GM18499 (cell line): ENCODE results near the gene TRABD2B.

Source experiments
- ATAC-seq: cut with Tn5 transposase; IDR thresholded peaks from one replicate; pipeline ENCODE4 v1.9.1; 2021; ENCODE audit warnings: moderate number of reproducible peaks; ENCODE audit not compliant: insufficient read depth, unreplicated experiment

The TRABD2B gene

DNA sequence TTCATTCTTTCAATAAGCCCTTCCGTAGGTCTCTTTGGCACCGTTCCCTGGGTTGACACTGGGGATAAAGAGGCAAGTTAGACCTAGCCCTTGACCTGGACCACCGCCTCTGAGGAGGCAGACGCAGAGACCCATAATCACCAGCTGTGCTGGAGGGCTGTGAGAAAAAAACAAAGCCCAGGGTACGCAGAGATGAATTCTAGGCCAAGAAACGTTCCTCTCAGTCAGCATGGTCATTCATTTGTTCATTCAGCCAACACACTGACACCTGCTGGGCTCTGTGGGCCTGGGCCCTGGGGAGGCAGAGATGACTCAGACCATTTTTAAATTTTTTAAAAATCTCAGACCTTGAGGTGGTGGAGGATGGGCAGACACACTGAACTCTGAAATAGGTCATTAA lies 26.3 kb upstream of the TRABD2B start:
- no peak for ATAC-seq

DNA sequence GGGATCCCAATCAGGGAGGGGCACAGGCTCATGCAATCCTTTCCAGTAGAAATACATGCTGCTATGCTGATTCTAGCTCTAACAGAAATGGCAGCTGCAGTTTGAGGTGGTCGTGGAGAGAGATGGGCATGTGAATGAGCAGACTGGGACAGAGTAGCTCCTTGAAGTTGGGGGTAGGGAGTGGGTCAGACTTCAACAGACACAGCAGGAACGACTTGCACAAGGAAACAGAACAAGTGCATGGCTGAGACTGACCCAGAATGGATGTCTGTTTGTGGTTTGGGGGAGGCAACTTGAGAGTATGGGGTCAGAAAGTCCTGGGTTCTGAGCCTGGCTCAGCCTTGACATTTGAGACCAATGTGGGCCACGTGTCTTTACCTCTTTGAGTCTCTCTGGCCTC lies 25.1 kb upstream of the TRABD2B start:
- ATAC-seq: no peak

DNA sequence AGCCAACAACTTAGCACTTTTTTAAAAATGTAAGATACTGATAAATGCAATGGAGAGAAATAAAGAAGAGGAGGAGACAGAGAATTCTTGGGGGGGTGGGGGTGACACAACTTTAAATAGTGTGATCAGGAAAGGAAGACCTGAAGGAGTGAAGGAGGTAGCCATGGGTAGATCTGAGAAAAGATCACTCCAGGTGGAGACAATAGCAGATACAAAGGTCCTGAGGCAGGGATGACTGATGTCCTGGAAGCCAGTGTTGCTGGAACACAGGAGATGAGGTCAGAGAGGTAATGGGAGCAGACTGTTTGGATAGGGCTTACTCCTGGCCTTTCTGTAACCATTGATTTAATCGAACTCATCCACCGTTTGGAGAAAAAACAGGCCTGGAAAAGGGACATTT lies 24.6 kb upstream of the TRABD2B start:
- no peak for ATAC-seq

DNA sequence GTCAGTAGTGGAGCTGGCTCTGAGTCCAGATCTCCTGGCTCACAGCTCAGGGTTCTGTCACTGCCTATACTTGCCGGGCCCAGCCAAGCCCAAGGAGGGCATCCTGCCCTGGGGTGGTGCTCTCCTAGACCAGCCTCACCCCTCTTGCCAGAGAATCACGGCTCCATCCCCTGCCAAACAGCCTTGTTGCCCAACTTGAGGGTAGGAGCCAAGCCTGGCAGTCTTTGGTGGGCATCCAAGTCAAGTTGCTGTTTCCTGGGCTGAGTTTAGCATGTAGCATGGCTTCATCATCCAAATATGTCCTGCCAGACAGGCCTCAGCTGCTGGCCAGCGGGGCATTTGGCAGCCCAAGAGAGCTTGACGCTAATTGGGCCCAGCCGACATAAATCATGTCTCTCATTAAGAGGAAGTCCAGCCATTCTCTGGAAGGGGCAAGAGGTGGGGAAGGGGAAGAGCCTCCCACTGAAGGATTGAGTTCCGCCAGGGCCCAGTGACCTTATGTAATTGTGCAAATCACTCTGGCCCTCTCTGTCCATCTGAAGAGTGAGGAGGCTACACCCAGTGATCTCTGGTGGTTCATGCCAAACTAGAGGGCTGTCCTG lies 22.6 kb upstream of the TRABD2B start:
- no peak for ATAC-seq

DNA sequence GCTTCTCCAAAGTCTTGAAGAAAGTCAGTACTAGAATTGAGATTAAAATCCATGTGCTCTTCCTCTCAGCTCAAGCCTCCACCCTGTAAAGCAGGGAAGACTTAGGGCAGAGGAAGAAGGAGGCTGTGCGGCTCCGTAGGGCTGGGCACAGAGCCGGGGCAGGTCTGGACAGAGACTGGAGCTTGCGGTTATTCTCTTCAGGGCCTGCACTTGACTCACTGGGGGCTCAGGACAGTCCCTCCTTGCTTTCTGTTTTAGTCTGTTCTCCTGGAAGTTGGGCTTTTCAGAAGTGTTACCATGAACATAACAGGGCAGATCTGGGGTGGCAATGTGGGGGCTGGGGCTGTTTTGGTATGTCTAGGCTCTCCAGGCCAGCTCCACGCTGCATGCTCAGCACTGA lies 21.6 kb upstream of the TRABD2B start:
- ATAC-seq: no peak

DNA sequence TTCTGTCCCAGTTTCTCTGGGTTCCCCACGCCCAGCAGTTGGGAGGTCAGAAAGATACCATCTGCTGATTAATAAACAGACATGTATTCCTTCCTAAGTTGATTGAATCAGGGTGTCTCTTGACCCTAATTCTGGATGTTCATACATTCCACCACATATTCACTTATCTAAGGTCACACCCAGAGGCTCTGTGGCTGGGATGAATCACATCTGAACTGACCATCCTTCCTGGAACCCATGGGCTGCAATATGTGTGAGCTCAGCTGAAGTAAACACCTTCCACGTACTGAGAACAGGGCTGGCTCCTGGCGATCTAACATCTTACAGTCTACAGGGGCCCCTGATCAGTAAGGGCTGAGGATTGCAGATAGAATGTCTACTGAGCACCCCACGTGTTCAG lies 20.5 kb upstream of the TRABD2B start:
- ATAC-seq: no peak

DNA sequence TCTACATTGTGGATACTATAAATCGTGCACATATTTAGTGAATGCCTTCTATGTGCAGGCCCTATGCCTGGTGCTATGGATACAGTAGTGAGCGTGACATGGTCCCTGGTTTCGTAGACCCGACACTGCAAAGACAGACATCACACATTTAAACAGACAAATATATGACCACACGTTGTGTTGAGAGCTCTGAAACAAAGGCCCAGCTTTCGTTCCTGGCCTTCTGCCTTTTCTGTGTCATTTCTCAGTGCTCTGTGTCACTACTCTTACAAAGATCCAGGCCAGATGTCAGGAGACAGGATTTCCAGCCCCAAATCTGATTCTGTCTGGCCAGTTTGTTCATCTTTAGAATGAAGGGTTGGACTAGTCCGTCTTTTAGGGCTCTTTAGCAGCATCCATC lies 19.3 kb upstream of the TRABD2B start:
- ATAC-seq: no peak

DNA sequence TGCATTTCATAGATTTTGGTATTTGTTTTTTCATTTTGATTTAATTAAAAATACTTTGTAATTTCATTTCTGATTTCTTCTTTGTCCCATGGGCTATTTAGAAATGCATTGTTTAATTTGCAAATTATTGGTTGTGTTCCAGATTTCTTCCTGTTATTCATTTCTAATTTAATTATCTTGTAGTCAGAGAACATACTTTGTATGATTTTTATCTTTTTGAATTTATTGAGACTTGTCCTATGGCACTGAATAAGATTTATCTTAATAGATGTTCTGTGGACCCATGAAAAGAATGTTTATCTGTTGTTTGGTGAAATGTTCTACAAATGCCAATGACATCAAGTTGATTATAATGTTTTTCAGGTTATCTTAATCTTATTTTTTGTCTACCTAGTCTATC lies 16.1 kb upstream of the TRABD2B start:
- no peak for ATAC-seq

DNA sequence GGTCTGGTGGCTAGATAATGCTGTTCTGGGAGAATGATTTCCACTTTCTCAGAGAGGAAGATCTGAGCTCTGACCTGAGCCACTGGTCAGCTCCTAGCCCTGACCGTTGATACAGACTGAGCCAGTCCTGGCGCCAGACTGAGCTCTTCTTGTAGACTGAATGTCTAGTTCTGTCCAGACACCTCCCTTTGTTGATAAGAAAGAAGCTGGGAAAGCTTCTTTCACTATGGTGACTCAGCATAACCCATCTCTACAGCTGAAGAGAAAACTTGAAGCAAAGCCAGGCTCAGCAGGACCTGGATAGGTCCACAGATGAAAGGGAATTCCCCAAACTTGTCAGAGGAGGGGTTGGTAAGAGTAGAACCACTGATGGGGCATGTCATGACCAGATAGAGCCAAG lies 9.9 kb upstream of the TRABD2B start:
- no peak for ATAC-seq

DNA sequence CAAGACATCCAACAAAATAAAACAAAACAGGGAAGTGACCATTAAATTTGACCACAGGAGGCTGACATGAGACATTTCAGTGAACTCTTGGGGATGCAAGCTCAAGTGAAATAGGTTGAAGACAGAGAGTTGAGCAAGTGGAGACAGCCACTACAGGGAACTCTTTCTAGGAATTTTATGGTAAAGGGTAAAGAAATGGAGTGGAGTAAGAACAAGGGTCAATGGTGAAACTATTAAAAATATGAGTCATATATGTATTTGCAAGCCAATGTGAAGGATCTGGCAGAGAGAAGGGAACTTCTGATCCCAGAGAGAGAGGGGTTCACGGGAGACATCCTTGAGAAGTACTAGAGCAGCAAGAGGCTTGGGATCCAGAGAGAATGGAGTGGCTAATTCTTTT lies 9.1 kb upstream of the TRABD2B start:
- ATAC-seq: no peak

DNA sequence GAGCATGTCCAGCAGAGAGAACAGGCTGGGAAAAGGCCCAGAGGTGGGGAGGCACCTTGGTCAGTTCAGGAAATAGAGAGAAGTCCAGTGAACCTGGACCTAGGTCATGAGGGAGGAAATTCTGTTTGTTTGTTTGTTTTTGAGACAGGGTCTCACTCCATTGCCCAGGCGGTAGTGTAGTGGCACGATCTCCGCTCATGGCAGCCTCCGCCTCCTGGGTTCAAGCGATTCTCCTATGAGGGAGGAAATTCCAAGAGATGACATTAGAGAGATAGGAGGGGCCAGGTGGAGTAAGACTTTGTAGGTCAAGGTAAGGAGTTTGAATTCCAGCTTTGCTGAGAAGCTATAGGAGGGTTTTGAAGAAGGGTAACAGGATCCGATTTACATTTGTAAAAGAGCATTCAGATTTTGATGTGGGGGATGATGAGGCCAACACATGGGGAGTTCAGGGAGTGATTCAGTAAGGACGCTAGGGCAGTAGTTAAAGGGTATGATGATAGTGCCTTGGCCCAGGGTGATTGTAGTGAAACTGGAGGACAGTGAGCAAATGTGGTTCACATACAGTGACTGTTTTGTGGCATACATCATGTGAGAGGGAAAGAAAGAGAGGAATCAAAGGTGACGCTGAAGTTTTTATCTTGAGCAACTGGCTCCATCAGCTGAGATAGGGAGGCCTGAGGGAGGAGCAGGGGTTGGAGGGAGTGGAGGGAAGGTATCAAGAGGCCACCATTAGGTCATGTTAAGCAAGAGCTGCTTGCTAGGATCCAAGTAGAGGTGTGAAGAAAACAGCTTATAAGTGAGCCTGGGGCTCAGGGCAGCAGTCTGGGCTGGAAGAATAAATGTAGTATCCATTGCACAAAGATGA lies 8.3 kb upstream of the TRABD2B start:
- no peak for ATAC-seq

DNA sequence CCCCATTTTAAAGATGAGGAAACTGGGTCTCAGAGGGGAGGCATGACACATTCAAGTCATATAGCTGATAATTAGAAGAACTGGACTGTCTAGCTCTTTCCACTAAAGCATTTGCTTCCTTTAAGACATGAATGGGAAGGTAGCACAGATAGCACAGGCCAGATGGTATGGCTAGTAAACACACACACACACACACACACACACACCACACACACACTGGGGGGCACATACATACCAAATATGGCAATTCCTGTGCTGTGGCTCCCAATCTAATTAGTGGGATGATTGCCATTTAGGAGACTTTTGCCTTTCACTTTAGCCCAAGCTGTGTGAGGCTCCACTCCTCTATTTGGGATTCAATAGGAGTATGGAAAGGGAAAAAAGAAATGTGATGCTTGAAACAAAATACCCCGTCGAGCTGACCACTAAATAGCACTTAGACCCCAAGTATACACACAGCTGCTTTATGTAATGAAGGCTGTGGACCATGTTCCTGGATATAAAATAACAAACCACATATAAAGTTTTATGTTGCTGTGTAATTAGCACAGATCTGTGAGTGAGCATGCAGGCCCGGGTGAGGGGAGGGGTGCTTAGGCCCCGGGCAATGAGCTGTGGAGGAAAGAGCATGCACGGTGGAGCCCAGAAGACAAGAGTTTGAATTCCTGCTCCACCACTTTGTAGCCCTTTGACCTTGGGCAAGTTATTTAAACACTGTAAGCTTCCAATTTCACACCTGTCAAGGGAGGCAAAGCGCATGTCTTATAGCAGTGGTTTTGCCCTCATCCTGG lies 6.8 kb upstream of the TRABD2B start:
- ATAC-seq: no peak

DNA sequence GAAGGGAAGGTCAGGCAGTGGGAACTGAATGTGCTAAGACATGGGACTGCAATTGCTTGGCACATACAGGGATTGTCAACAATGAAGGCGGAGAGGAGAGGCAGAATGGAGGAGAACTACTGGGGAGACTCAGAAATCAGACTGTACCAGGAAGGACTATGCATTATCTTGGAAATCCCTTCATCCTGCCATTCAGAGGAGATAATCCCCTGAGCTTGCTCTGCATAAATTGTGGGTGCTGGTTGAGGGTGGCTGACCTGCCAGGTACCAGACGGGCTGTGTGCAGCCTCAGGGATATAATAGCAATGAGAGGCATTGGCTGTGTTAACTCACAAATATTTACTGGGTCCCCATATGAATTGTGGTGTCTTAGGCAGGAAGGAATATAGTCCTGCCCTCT lies 5.0 kb upstream of the TRABD2B start:
- ATAC-seq: no peak

DNA sequence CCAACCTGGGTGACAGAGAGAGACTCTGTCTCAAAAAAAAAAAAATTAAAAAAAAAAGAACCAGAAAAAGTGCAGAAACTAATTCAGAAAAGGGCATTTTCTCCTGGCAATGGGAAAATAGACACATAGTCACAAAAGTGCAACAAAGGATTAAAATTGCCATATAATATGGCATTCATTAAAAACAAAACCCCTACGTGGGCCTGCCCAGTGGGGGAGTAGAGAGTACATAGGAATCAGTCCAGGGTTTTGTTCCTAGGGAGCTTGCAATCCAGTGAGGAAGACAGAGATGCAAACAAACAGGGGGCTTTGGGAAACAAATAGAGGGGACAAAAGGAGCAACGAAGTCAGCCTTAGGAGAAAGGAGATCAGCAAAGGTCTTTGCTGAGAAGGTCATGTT lies 4.5 kb upstream of the TRABD2B start:
- ATAC-seq: no peak

DNA sequence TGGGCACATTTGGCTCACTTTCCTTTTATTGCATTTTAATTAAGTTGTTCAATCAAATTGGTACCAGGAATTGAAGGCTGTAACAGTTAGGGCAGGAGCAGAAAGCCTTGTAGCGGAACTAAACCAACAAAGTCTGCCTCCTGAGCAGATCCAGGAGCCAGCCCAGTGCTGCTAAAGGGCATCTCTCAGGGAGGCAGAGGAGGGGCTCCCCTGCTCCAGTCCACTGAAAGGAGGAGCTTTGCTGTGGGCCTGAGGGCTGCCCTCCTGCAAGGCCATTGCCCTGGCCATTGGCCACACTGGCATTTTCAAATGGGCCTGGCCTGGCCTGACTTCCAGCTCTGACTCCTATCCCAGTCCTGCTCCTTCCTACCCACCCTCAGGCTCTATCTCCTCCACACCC lies 3.7 kb upstream of the TRABD2B start:
- no peak for ATAC-seq

DNA sequence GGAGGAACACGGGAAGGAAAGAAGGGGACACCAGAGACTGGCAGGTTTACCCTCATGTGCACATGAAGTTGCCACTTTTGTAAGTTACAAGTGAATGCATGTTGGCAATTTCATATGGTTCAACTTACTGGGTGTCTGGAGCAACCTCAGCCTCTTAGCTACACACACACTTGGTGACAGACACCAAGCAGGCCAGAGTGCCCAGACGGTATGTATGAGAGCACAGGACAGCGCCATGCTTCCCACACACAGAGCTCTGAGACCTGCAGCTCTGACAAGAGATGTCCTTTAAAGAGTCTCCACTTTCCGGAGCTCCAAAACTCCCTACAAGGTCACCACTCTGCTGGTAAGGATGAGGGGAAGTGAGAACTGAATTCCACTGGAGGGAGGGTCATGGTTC lies 1.9 kb upstream of the TRABD2B start:
- no peak for ATAC-seq

DNA sequence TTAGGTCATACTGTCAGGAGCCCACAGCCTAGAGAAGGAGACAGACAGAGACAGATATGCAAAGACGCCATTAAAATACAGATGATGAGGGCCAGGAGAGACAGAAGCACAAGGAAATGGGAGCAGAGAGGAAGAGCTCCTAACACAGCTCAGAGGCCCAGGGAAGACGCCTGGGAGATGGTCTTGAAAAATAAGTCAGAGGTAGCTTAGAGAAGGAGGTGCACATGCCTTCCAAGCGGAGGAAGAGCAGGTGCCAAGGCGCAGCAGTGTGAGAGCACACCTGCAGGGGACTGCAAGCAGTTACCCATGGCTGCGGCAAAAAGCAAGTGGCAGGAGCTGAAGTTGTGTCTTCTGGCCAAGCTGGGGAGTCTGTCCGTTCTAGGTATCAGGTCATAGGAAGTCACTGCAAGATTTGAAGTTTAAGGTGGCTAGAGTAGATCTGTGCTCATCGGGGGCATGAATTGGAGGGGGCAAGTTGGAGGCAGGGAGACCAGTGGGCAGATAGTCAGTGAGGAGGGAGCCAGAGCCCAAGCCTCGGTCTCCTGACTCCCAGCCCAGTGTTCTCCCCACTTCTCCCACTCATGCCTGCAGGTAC lies 1.3 kb upstream of the TRABD2B start:
- no peak for ATAC-seq

DNA sequence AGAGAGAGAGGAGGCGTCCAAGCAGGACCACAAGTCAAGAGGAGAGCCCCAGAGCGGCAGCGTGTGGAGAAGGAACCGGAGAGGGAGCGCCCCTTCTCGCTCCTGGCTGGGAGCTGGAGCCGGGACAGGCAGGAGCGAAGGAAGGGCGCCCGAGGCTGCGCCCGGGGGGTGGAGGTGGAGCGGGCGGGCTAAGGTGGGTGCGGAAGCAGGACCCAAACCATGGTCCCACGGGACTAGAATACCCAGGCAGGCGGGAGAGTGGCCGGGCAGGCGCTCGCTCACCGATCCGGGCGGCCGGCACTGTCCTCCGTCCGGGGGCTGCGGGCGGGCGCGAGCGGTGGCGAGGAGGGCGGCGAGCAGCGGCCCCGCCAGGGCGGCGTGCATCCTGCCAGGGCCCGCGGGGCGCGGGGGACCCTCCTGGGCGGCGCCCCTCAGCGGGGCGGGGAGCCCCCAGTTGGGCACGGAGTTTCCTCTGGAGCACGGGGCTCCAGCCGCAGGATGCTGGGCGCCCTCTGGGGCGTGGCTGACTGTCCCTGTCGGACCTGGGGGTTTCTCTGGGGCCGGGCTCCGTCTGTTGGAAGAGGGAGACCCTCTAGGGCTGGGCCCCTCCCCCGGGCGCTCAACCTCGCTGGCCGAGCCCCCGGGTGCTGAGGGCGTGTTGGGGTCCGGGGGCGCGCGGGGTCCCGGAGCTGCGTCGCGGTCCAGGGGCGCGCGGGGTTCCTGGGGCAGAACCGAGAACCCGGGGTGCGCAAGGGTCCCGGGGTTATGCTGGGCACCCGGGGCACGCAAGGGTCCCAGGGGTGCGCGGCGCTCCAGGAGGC lies 569 bp downstream of the TRABD2B start:
- ATAC-seq: no peak

DNA sequence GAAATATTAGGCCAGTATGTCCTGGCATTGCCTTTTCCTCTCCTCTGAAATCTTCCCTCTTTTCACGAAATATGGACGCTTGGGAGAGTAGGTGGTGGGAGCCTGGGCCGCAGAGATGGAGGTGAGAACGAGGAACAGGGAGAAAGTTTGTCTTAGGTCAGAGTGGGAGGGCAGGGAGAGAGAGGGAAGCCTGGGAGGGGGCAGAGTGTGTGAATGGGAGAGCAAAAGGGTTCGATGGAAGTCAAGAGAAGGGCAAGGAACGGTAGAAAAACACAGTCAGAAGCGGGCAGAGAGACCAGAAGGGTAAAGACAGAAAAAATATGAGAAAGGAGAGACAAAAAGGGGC lies 1.2 kb downstream of the TRABD2B start:
- ATAC-seq: no peak

DNA sequence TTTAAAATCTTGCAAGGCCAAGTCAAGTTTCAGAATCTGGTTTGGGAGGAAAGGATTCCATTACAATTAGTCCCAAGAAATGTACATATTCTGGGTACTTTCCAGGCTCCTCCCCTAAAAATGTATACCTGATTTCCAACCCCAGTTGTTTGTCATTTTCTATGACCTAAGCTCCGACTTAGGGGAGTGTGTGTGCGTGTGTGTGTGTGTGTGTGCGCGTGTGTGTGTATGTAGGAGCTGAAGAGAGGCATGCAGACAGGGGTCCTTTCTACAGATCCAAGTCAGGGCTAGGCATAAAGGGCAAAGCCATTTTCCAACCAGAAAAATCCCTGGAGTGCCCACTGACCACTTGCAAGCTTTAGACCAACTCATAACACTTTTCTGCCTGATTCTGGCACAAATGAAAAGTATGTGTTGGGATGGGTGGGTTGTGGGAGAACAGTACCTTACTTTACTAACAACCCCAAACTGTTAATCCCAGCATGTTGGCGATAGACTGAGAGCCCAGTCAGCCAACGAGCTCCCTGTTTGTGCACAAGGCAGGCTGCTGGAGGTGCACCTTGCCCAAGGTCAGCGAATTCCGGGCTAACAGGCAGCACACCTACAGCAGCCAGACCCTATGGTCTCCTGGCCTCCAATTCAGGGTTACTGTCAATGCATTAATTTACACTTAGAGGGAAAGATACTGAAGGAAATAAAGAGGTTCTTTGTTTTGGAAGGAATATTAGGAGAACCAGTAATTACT lies 1.7 kb downstream of the TRABD2B start:
- no peak for ATAC-seq
